NCI-H2196 treated with DMSO at 0.1 percent for 48 hours (cell line): ENCODE measurements around the gene CES4A.

Source experiments
- DNase-seq: peaks from one replicate; lab custom pipeline; 2025; ENCODE audit not compliant: unreplicated experiment; lab: John Stamatoyannopoulos, UW

CES4A gene

DNA sequence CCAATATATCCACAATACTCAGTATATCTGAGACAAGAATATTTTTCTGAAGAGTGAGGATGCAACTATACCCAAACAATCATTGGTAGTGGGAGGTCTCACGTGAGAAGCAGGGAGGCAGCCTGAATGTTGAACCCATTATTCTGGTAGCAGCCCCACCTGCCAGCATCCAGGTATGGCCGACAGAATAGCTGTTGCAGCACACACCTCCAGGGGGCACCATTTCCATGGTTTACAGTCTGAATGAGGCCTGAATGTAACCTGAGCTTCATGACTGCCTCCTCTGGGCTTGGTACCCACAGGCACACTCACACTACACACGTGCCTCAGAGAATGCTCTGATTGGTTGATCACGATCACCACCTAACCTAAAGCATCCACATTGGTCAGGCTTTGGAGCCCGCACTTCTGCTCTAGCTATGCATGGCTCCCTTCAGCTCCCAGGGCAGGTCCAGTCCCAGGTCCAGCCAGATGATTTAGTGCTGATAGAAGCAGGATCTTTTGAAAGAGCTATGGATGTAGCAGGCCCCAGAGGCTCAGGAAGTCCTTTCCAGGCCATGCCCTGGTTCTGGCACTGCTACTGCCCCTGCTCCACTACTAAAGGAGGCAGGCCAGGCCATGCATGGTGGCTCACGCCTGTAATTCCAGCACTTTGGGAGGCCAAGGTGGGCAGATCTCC lies 29.6 kb downstream of the CES4A start:
- DNase-seq: peak; percentile 71

DNA sequence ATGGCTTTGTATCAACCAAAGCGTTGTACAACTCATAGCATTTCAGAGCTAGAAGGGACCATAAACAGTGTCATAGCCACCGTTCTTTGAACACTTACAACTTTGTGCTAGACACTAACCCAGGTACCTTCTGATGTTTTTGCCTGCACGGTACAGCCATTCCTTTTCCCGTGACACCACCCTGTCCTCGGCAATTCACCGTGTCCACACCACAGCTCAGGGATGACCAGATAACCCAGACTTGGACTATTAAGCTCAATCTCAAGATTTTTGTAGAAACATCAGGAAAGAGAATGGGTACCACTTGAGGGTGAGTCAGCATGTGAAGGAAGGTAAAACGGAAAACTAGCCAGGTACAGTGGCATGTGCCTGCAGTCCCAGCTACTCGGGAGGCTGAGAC lies 30.8 kb downstream of the CES4A start:
- DNase-seq: no peak

DNA sequence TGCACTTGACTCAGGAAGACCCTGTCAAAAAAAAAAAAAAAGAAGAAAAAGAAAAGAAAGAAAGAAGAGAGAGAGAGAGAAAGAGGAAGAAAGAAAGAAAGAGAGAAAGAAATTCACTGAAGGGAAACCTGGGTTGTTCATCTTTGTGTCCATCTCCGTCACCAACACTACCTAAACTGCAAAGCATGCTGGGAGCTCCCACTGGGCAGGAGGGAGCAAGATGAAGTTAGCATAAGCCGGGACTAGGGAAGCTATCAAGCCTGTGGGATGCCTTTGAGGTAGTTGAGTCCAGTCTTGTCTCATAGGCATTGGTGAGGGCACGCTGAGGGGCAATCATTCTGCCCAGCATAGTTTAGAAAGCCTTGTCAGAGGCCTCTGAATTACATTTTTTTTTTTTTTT lies 32.9 kb downstream of the CES4A start:
- DNase-seq: no peak

DNA sequence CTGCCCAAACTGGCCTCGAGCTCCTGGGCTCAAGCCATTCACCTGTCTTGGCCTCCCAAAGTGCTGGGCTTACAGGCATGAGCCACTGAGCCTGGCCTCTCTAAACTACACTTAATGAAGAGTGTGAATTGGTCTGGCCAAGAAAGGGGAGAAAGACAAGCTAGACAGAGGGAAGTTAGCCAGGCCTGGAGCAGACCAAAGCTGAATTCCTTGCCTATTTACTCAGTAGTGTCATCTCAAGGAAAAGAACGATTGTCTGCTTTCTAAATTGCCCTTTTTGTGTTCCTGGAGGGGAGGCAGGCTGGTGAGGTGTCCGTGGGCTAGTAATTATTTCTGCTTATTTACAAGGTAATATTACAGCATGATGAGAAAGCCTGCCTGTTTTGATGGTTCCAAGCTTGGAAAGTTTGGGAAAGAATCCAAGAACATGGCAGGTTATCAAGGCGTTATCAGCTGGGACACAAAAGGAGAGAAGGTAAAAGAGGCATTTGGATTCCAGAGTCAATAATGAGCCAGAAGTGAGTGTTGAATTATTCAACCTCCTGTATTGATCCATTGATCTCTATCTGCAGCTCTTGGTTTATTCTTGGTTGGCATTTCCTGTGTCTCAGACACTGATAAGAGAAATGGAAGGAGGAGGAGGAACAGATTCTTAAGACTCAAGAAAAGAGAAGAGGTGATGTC lies 34.3 kb downstream of the CES4A start:
- no peak for DNase-seq

DNA sequence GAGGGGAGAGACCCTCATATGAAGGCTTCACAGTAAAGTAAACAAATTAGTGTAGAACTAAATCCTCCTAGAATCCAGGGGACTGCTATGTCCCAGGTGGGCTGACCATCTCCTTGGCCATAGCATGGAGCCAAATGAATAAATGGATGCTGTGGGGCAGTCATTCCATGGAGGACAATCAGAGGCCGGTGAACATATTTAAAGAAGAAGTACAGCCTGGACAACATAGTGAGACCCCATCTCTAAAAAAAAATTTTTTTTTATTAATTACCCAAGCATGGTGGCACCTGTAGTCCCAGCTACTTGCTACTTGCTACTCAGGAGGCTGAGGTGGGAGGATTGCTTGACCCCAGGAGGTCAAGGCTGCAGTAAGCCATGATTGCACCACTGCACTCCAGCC lies 35.3 kb downstream of the CES4A start:
- no peak for DNase-seq

DNA sequence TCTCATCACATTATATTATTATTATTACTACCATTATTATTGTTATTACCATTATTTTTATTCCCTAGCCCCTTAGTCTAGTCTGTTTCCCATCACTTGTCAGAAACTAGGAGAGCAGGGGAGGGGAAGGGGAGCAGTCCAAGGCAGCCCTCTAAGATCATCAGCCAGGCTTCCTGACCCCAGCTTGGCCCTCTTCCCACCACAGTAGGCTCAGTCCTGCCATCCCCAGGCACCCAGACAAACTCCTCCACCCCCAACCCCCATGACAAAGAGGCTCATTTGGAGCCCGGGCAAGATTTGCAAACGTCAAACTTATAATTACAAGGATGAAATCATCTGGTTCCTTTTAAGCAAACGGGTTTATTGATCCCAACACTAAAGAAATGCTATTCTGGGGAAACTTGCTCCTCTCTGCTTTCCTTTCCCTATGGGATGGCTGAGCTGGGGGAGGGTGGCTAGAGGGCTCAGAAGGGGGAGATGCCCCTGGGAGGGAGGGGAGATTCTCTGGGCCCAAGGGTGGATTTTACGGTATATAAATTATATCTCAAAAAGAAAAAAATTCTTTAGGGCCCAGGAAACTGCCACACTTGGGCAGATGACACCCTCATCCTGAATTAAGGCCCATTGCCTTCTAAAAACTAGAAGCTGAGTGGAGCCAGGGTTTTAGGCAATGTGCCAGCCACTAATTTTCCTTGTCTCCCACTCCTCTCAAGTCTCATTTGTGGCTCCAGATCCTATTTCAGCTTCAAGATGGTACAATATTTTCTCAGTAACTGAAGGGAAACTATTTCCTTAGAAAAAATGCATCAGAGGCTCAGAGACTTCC lies 36.2 kb downstream of the CES4A start:
- no peak for DNase-seq

DNA sequence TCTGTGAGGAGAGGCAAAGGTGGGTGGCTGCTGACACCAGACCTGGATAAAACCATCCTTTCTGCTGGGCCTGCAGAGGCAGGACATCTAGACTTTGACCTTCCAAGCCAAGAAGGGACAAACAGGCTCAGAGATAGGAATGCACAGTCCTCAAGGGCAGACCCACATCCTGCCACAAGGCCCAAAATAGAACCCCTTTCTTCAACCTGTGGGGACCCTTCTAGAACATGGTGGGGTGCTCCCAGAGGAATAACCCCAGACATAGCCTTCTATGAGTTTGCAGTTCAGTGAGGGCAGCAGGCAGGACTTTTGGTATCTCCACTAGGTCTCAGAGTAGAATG lies 36.8 kb downstream of the CES4A start:
- DNase-seq: no peak

DNA sequence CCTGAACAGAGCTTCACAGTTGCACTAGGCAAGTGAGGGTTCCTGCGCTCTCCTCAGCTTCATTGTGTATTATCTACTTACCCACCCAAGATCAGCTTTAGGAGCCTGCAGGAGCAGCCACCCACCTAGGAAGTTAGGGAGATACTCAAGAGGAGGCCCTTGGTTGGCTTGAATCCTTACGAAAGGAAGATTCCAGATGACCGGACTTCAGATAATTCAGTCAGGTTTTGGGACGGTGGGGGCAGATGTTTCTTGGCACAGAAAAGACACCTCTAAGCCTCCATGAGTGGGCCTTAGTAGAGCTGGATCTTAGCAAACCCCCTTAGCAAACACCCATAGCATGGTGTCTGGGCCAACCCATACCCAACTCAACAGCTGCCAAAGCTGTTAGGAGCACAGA lies 38.2 kb downstream of the CES4A start:
- no peak for DNase-seq

DNA sequence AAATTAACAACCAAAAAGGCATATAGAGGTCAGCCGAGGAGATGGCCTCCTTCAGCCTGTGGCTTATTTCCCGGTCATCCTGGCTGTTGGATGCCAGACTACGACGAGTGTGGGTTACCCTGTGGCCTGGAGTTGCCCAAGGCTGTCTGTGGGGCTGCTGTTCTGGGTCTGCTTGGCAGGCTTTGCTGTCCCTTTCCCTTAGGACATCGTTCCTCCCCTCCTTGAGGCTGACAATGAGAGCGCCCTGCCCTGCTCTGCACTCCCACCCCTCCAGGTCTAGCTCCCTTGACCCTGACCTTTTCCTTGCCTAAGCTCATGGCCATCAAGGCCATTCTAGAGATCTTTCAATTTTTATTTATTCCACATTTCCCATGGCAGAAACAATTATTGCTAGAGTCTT lies 38.7 kb downstream of the CES4A start:
- no peak for DNase-seq

DNA sequence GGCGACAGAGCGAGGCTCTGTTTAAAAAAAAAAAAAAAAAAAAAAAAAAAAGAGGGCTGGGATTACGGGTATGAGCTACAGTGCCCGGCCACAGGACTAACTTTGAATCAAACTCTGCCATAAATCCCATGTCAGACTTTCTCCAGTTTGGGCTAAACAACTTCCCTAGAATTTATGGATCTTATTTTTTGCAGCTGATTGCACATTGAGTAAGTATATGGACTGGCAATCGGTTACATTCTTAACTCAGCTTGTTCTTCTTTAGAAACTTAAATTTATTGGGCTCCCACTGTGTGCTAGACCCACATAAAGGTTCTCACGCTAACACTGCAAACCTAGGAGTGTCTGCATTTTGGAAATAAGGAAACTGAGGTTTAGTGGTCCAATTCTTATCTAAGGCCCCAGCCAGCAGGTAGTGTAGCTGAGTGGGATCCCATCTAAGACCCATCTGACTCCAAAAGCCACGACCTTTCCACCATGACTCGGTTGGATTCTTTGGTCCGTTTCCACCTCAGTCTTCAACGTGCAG lies 39.8 kb downstream of the CES4A start:
- no peak for DNase-seq

DNA sequence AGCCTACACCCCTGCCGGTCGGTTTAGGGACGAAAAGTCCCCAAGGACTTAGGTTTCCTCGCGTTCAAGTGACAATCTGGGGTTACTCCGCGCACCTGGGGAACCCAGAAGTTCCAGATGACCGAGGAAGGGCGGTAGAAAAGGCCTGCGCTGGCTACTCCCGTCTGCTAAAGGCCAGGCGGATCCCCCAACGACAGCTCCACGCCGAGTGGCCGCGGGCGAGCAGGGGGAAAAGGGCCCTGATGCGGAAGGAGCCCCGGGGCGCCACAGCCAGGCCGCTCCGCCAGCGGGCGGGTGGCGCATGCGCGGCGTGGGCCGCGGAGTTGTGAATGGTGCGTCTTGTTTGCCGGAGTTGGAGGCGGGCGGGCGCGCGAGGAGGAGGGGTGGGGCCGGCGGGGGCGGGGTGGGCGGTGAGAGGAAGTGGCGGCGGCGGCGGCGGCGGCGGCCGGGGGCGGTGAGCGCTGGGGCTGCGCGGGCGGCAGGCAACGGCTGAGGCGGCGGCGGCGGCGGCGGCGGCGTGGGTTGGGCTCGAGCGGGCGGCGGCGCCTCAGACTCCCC lies 40.4 kb downstream of the CES4A start, which contains the start of gene CBFB:
Gene CBFB (plus strand): TSS at position 454 of the 558 bp plus-strand sequence. CDS start 259 bp downstream, outside the sequence.
- DNase-seq: no peak

DNA sequence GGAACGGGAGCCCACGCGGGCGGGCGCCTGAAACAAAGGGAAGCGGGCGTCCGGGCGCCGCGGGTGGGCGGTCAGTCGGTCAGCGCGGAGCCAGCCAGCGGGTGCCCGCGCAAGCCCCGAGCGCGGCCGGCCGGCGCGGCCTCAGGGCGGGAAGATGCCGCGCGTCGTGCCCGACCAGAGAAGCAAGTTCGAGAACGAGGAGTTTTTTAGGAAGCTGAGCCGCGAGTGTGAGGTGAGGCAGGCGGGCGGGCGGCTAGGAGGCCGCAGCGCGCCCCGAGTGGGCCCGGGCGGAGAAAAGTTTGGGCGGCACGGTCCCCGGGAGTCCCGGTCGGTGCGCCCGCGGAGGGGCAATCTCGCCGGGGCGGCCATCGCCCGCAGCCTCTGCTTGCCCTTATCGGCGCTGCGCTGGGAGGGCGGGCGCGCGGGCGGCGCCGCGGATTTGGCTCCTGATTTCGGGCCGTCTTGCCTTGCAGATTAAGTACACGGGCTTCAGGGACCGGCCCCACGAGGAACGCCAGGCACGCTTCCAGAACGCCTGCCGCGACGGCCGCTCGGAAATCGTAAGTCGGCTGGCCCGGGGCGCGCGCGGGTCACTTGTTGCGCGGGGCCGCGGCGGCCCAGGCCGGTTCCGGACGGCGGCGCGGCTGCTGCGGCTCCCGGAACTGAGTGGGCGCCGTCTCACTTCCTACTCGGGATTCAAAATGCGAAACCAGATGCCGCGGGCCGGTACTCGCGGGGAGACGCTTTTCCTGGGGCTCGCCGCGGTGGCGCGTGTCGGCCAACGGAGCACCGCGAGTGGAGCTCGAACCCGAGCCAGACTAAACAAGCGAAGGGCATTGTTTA lies 41.1 kb downstream of the CES4A start:
- no peak for DNase-seq

DNA sequence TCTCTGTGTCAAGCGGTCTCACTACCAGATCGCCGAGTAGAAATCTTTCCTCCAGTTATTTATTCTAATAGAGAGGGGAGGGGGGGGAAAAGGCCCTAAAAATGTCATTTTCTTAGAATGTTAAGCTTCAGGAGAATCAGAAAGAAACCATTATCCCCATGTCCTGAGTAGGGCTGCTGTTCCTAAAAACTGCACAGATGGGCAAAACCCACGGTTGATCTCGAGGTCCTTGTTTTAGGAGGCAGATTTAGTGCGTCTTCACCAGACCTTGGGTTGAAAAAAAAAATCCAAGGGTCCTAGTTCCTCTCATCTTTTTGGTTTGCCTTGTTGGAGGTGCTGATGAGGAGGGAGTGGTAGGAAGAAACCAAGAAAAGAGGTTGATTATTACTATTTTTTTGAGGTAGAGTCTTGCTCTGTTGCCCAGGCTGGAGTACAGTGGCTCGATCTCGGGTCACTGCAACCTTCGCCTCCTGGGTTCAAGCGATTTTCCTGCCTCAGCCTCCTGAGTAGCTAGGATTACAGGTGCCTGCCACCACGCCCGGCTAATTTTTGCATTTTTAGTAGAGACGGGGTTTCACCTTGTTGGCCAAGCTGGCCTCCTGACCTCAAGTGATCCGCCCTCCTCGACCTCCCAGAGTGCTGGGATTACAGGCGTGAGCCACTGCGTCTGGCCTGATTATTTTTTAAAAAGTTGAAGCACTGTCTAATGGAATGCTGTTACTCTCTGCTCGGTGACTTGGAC lies 42.0 kb downstream of the CES4A start:
- DNase-seq: no peak

DNA sequence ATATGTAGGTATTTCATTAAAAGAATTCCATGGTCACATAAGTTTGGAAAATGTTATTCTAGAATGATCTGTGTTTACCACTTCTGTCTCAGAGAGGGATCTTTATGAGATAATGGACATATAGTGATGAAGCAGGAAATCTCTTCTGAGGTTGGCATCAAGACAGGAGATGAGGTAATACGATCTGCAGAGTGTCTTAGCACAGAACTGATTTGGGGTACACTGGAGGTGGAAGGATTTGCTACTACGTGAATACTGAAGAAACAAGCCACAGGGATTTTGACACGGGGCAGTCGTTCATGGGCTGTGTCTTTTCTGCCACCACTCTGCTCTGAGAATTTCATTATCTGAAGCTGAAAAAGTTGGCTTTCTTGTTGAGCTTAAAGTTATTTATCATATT lies 46.1 kb downstream of the CES4A start:
- DNase-seq: no peak

DNA sequence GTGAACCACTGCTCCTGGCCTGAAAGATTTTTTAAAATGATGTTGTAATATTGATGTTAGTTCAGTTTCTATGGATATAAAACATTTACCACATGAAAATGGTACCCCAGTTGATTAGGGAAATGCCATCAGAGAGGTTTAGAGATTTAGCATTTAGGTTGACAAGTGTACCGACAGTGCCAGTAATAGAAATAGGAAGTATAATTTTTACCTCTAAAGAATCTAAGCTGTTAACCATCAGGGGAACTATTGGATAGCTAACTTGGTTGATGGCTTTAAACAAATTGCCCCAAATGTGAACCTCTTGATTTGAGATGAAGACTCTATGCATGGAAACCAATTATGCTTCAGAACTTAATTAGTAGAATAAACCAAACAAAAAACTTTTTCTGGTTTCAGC lies 47.0 kb downstream of the CES4A start:
- no peak for DNase-seq

DNA sequence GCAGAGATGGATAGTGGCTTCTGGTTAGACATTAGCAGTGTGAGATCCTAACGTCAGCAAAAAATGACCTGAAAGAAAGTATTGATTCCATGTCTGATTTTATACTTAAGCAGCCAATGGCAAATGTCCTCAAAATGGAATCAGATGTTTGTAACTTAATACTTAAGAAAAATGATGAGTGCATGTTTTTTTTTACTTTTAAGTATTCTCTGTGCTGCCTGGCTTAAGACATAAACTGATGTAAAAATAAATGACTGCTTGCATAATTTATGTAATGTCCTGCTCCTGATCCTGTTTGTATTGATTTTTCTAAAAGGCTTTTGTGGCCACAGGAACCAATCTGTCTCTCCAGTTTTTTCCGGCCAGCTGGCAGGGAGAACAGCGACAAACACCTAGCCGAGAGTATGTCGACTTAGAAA lies 47.9 kb downstream of the CES4A start:
- DNase-seq: no peak

DNA sequence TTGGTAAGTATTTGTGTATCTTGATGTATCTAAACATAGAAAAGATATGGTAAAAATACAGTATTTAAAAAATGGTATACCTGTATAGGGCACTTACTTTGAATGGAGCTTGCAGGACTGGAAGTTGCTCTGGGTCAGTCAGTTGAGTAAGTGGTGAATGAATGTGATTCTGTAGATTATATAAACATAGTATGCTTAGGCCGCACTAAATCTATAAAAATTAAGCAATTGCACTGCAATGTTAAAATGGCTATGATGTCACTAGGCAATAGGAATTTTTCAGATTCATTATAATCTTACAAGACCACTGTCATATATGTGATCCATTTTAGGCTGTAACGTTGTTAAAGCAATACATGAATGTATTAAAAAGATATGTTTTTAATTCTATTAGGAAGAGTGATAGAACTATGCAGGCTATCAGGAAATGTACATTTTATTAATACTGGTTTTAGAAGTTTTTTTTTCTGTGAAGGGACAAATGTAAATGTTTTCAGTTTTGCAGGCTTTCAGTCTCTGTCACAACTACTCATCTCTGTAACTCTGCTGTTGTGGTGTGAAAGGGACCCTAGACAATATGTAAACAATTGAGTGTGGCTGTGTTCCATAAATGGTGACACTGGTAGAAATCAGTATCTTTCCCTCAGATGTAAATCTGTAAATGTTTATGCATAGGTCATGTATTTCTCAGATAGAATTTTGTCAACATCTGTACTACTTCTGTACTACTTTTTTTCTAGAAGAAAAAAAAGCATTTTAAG lies 51.1 kb downstream of the CES4A start:
- no peak for DNase-seq

DNA sequence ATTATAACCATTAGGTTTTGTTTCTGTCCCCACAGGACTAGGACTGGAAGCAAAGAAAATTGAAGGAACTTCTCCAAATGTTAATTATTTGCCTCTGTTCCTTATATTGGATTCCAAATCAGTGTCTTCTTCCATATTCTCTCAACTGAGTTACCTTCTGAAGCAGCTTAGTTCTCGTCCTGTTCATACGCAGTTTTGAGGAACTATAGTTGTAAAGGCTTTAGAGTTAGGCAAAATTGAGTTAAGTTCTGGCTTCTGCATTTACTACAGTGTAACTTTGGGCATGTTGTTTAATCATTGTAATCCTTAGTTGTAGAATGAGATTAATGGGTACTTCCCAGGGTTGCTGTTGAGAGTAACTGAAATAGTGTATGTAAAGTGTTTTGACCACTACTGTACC lies 51.8 kb downstream of the CES4A start:
- DNase-seq: no peak

DNA sequence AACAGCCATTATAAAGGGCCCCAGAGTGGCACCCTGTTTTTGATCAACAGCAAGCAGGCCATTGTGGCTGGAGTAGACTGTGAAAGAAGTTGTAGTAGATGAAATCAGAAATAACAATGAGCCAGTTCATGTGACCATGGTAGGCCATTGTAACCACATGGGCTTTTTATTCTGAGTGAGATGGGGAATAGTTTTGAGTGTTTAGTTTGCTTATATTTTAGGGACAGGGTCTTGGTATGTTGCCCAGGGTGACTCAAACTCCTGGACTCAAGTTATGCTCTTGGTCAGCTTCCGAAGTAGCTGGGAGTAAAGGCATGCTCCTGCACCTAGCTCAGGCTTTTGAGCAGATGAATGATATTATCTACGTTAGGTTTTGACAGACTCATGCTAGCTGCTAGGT lies 52.5 kb downstream of the CES4A start:
- no peak for DNase-seq
